ENCODE data around the gene SUDS3. TPM values are rescaled to one million over a fixed set of nuclear protein-coding genes. Genes with fewer than 3 reads are reported as not detected.

SUDS3 gene
- polyA plus RNA-seq, 1 of the 3 experiments (the other 2 are of a cell fraction) = 15.0 TPM

DNA sequence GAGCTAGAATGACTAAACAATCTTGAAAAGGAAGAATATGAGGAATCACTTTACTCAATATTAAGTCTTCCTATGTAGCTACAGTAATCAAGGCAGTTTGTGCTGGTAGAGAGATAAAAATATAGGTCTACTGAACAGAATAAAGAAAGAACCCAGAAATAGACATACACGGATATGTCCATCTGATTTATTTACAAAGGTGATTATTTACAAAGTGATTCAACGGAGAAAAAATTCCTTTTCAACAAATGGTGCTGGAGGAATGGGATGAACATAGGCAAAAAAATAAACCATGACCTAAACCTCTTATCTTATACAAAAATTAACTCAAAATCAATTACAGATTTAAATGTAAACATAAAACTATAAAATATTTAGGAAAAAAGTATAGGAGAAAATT is 40.2 kb upstream of the SUDS3 start:
- no peak overlapping the region for H3K27ac ChIP-seq (ENCODE audit: low read depth in 2 of 2, low read length in 1 of 2)
- no peaks in the 10 kb centered on the region for H3K9me3 ChIP-seq
- no peak for TF ChIP-seq TEAD4 (IDR thresholded peaks at IDR 0.05; ENCODE audit: borderline replicate concordance, insufficient read depth)
- no peak for TF ChIP-seq POLR2AphosphoS5 (IDR thresholded peaks at IDR 0.05; ENCODE audit: low read depth, low read length)
- no peak for TF ChIP-seq NRF1 (IDR thresholded peaks at IDR 0.05; ENCODE audit: low read depth, low read length)
- TF ChIP-seq YY1 (IDR thresholded peaks at IDR 0.05; ENCODE audit: low read depth) = no peak
- no peak for TF ChIP-seq MAX (IDR thresholded peaks at IDR 0.05; ENCODE audit: low read depth)
- TF ChIP-seq USF2 (IDR thresholded peaks at IDR 0.05; ENCODE audit: borderline replicate concordance, low read depth, low read length) = no peak
- no peak for TF ChIP-seq MEF2A (IDR thresholded peaks at IDR 0.05; ENCODE audit: borderline replicate concordance, low read depth)
- TF ChIP-seq, protein P1, sequence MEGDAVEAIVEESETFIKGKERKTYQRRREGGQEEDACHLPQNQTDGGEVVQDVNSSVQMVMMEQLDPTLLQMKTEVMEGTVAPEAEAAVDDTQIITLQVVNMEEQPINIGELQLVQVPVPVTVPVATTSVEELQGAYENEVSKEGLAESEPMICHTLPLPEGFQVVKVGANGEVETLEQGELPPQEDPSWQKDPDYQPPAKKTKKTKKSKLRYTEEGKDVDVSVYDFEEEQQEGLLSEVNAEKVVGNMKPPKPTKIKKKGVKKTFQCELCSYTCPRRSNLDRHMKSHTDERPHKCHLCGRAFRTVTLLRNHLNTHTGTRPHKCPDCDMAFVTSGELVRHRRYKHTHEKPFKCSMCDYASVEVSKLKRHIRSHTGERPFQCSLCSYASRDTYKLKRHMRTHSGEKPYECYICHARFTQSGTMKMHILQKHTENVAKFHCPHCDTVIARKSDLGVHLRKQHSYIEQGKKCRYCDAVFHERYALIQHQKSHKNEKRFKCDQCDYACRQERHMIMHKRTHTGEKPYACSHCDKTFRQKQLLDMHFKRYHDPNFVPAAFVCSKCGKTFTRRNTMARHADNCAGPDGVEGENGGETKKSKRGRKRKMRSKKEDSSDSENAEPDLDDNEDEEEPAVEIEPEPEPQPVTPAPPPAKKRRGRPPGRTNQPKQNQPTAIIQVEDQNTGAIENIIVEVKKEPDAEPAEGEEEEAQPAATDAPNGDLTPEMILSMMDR (IDR thresholded peaks at IDR 0.05) = no peak
- no peak for TF ChIP-seq PBX3 (IDR thresholded peaks at IDR 0.05)
- no peak for TF ChIP-seq FOSL2 (IDR thresholded peaks at IDR 0.05; ENCODE audit: borderline replicate concordance, low read depth)
- no peak for TF ChIP-seq SIN3A (IDR thresholded peaks at IDR 0.05; ENCODE audit: borderline replicate concordance, low read depth, low read length)
- TF ChIP-seq ELF1 (IDR thresholded peaks at IDR 0.05) = no peak
- no peak for TF ChIP-seq RCOR1 (IDR thresholded peaks at IDR 0.05; ENCODE audit: low read length)
- TF ChIP-seq TAF1 (IDR thresholded peaks at IDR 0.05; ENCODE audit: borderline replicate concordance, low read depth, low read length) = no peak
- no peak for TF ChIP-seq EZH2phosphoT487 (IDR thresholded peaks at IDR 0.05; ENCODE audit: borderline replicate concordance, low read depth)
- TF ChIP-seq NFIC (IDR thresholded peaks at IDR 0.05; ENCODE audit: borderline replicate concordance) = no peak
- H2AFZ ChIP-seq (ENCODE audit: low read depth) = no peak overlapping the region
- ChIA-PET CTCF (interaction anchor here (2.3 kb wide), 1 partner anchor 40 kb away, joined by 13 read pairs; the partner anchor contains the start of gene SUDS3), POLR2A (no interaction called here)
- peaks cover 24% of the 10 kb centered on the region for H3K79me2 ChIP-seq (ENCODE audit: insufficient read depth)
- no peak overlapping the region for H3K4me2 ChIP-seq
- H3F3A ChIP-seq (replicated peaks; ENCODE audit: insufficient read depth) = peaks cover 3% of the 10 kb centered on the region
- H3K9ac ChIP-seq = no peak overlapping the region
- no peaks in the 10 kb centered on the region for H4K20me1 ChIP-seq (ENCODE audit: insufficient read depth)
- no peak for DNase-seq
- WGBS (ENCODE audit: low lambda C conversion rate) = 68% methylated on average over 2 of the region's 2 CpGs
- no peaks in the 10 kb centered on the region for H3K27me3 ChIP-seq (ENCODE audit: insufficient read depth)
- peaks cover 9 to 25% of the 10 kb centered on the region in 2 experiments; a peak in 3 of 4 replicates for H3K4me1 ChIP-seq (ENCODE audit: control insufficient read depth in 1 of 2, insufficient read depth in 2 of 2, low read depth in 1 of 2, low read length in 1 of 2)
- no peaks in the 10 kb centered on the region for H3K9me2 ChIP-seq
- peaks cover 0 to 3% of the 10 kb centered on the region in 2 experiments for H3K36me3 ChIP-seq (replicated peaks in 1 of 2; ENCODE audit: control insufficient read depth in 1 of 2, insufficient read depth in 2 of 2, low read length in 1 of 2)
- H3K4me3 ChIP-seq (ENCODE audit: low read depth in 2 of 2, low read length in 1 of 2) = no peak overlapping the region
